Breast epithelium (tissue), 4 donors: ENCODE data around the gene SLC38A3. TPM values are rescaled to one million over a fixed set of nuclear protein-coding genes. Genes with fewer than 3 reads are reported as not detected.

Source experiments
- DNase-seq, 2 donors: peaks; one replicate each; pipeline ENCODE4 v3.0.0-alpha.2; 2019; ENCODE audit warnings: low spot score in 2 of 2
- H3K27ac ChIP-seq, 2 donors: fragments of 200-600 bp; sonication (generic) in 1 of 2; one replicate each; pipeline ENCODE4 v1.5.1; 2016 to 2019; ENCODE audit warnings: mild to moderate bottlenecking in 1 of 2
- H3K27me3 ChIP-seq, 2 donors: fragments of 200-600 bp; sonication (generic) in 1 of 2; one replicate each; pipeline versions ENCODE4 v1.5.1 to v1.6.0; 2017 to 2019; ENCODE audit warnings: control low read depth in 1 of 2, mild to moderate bottlenecking in 1 of 2
- H3K36me3 ChIP-seq: fragments of 200-600 bp; one replicate; pipeline ENCODE4 v1.5.1; 2019
- H3K4me1 ChIP-seq, 2 donors: fragments of 200-600 bp; sonication (generic); one replicate each; pipeline ENCODE4 v1.5.1; 2016 to 2019; ENCODE audit warnings: control low read depth in 1 of 2
- H3K4me3 ChIP-seq, 3 donors: fragments of 200-600 bp; sonication (generic); 1 replicate in 2 of 3; 2 replicates in 1 of 3; pipeline ENCODE4 v1.5.1; 2016 to 2019; ENCODE audit warnings: mild to moderate bottlenecking in 3 of 3, moderate library complexity in 2 of 3
- H3K9me3 ChIP-seq, 2 donors: fragments of 200-600 bp; sonication (generic) in 1 of 2; one replicate each; pipeline ENCODE4 v1.5.1; 2016 to 2019; ENCODE audit warnings: control low read depth in 1 of 2
- CTCF ChIP-seq, 3 donors: fragments of 450-650 bp; IDR thresholded peaks; one replicate each; pipeline ENCODE4 v1.5.1; 2016 to 2017; ENCODE audit warnings: antibody characterized with exemption in 3 of 3, mild to moderate bottlenecking in 3 of 3, moderate library complexity in 3 of 3
- POLR2A ChIP-seq: fragments of 450-650 bp; IDR thresholded peaks from one replicate; pipeline ENCODE4 v1.6.1; 2016; ENCODE audit warnings: antibody characterized with exemption, mild to moderate bottlenecking, moderate library complexity
- POLR2AphosphoS5 ChIP-seq, 3 donors: sonication (generic); formaldehyde crosslinking; IDR thresholded peaks; one replicate each; pipeline ENCODE4 v1.6.1; 2017; ENCODE audit warnings: antibody characterized with exemption in 3 of 3
- intact Hi-C: fragments of 100-400 bp; cut with DNase I; formaldehyde crosslinking; loops from one replicate; pipeline ENCODE4 v1.15.1; 2023; ENCODE audit warnings: low total_unique reads
- total RNA-seq, 3 donors: library from RNA; depleted of rRNA; stranded (reverse); fragments of >200 nt; gene quantifications; one replicate each; pipeline ENCODE4 v1.1.0, GENCODE V29; 2016

Gene SLC38A3
- total RNA-seq, 3 donors from 2014 or later: 0.98 to 2.5 TPM; not detected in 1

DNA sequence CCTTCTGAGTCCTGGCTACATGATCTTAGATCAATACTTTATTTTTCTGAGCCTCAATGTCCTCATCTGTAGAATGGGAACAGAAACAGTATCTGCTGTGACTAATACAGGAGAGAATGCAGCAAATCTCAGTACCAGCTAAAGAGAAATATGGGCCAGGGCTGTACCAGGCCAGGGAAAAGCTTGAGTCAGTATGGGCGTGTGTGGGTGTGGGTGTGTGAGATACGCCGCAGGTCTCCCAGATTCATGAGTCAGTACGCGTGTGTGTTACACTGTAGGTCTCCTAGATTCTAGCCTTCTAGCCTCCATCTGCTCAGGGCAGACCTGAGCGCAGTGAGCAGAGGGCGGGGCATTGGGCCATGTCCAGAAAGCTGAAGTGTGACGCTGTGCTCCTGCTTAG lies 46.1 kb downstream of the SLC38A3 start:
- Histone ChIP-seq H3K27me3 (no peaks in the 10 kb centered on the region), H3K27ac (peak overlapping the region; percentile 40 to 93), H3K36me3 (no peaks in the 10 kb centered on the region), H3K9me3 (no peaks in the 10 kb centered on the region), H3K4me3 (no peak overlapping the region), H3K4me1 (peaks cover 12 to 19% of the 10 kb centered on the region in 2 donors)
- no peak for DNase-seq
- TF ChIP-seq POLR2AphosphoS5 (IDR thresholded peaks at IDR 0.05) (no peak), CTCF (IDR thresholded peaks at IDR 0.05) (no peak), POLR2A (no peak)
- intact Hi-C loops: no loop called here

GRCh38 chr3:50254577-50255250 lies 49.6 kb downstream of the SLC38A3 start:
- no peak for TF ChIP-seq POLR2AphosphoS5 (IDR thresholded peaks at IDR 0.05)
- peaks cover 0 to 18% of the 10 kb centered on the region in 2 donors for H3K4me1 ChIP-seq
- DNase-seq: peak in 1 of 2 donors; percentile 70
- H3K4me3 ChIP-seq: no peak overlapping the region
- H3K36me3 ChIP-seq: no peaks in the 10 kb centered on the region
- intact Hi-C loops: no loop called here
- H3K27me3 ChIP-seq: no peaks in the 10 kb centered on the region
- peak overlapping the region; percentile 76 to 93 for H3K27ac ChIP-seq
- H3K9me3 ChIP-seq: no peaks in the 10 kb centered on the region

DNA sequence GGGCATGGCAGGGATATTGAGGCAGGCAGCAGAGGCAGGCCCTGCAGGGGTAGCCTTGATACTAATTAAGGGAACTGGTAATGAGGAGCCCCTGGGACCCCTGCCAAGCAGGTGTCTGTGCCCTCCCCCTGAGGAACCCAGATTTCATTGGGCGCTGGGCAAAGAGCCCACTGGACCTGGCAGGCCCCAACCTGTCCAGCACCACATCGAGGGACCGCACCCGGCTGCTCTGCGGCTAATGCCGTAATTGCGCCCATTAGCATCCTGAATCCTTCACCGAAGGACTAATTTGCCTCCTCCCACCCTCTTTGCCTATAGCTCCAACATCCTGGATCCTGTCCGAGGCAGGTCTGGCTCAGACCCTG lies 50.2 kb downstream of the SLC38A3 start:
- Histone ChIP-seq H3K4me3 (no peak overlapping the region), H3K27ac (peak overlapping the region; percentile 76 to 93), H3K4me1 (peaks cover 0 to 14% of the 10 kb centered on the region in 2 donors), H3K36me3 (no peaks in the 10 kb centered on the region), H3K9me3 (no peaks in the 10 kb centered on the region), H3K27me3 (no peaks in the 10 kb centered on the region)
- DNase-seq: no peak
- intact Hi-C loops: no loop called here
- TF ChIP-seq CTCF (IDR thresholded peaks at IDR 0.05): no peak
- TF ChIP-seq POLR2A: no peak
- no peak for TF ChIP-seq POLR2AphosphoS5 (IDR thresholded peaks at IDR 0.05)

DNA sequence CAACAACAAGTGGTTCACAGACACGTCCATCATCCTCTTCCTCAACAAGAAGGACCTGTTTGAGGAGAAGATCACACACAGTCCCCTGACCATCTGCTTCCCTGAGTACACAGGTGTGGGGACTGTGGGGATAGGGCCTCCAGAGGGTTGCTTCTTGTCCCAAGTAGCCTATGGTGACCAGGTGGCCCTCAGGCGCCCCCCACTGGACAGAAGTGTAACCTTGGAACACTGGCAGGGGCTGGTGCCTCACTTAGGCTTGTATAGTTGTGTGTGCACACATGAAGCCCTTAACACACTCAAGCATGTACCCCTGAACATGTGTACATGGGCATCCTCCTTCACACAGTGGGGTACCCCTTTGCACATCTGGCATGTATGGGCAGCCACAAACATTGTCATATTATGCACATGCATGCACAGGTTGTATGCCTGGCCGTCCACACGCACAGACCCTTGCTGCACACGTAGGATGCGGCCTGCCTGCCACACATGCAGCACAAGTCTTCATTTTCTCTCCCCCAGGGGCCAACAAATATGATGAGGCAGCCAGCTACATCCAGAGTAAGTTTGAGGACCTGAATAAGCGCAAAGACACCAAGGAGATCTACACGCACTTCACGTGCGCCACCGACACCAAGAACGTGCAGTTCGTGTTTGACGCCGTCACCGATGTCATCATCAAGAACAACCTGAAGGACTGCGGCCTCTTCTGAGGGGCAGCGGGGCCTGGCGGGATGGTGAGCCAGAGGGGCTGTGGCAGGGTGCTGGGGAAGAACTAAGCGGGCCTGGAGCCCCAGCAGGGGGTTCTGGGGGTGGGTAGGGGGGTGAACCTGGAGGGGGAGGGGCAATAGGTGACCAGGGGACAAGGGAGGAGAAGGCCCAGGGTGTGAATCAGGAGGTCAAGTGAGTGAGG lies 52.2 kb downstream of the SLC38A3 start:
- Histone ChIP-seq H3K4me1 (peaks cover 9 to 21% of the 10 kb centered on the region in 2 donors), H3K4me3 (no peak overlapping the region), H3K27ac (peak overlapping the region; percentile 72 to 100), H3K9me3 (no peaks in the 10 kb centered on the region), H3K27me3 (no peaks in the 10 kb centered on the region), H3K36me3 (no peaks in the 10 kb centered on the region)
- TF ChIP-seq CTCF (IDR thresholded peaks at IDR 0.05) (peak in 1 of 3 donors; percentile 27), POLR2AphosphoS5 (IDR thresholded peaks at IDR 0.05) (no peak), POLR2A (no peak)
- intact Hi-C loops: no loop called here
- no peak for DNase-seq

GRCh38 chr3:50258029-50258680 lies 53.1 kb downstream of the SLC38A3 start:
- Histone ChIP-seq H3K36me3 (no peaks in the 10 kb centered on the region), H3K27ac (peak overlapping the region; percentile 72 to 100), H3K9me3 (no peaks in the 10 kb centered on the region), H3K4me1 (peaks cover 9 to 21% of the 10 kb centered on the region in 2 donors), H3K27me3 (no peaks in the 10 kb centered on the region), H3K4me3 (no peak overlapping the region)
- TF ChIP-seq CTCF (IDR thresholded peaks at IDR 0.05) (no peak), POLR2AphosphoS5 (IDR thresholded peaks at IDR 0.05) (no peak), POLR2A (no peak)
- DNase-seq: no peak
- intact Hi-C loops: no loop called here
